HEK293 (cell line): ENCODE data around the gene TMEM185B.

Experiments used
- CTCF ChIA-PET: fragments of 350-600 bp; formaldehyde crosslinking; extraction: SDS; loops from one replicate; lab custom pipeline; 2021; ENCODE audit warnings: antibody characterized with exemption; lab: Yijun Ruan, JAX
- POLR2A ChIA-PET: fragments of 300-600 bp; formaldehyde crosslinking; extraction: SDS; loops from one replicate; lab custom pipeline; 2020; ENCODE audit warnings: antibody characterized with exemption, inconsistent platforms; lab: Yijun Ruan, JAX
- H3K27ac ChIP-seq: fragments of 200-500 bp; sonication (Bioruptor generic); 2 replicates; pipeline ENCODE4 v1.5.1; 2014; ENCODE audit warnings: low read depth, low read length, control low read depth, inconsistent platforms; ENCODE audit errors: extremely low read depth
- H3K36me3 ChIP-seq, 2 experiments: fragments of 200-500 bp in 1 of 2; sonication (Bioruptor generic) in 1 of 2; 1 replicate in 1 of 2; 2 replicates in 1 of 2; pipeline ENCODE4 v1.5.1; 2014 to 2017; ENCODE audit warnings: inconsistent platforms in 2 of 2, low read length in 2 of 2; ENCODE audit not compliant: control insufficient read depth in 2 of 2, insufficient read depth in 1 of 2
- H3K4me1 ChIP-seq: fragments of 200-500 bp; sonication (Bioruptor generic); 2 replicates; pipeline ENCODE4 v1.5.1; 2014; ENCODE audit warnings: mild to moderate bottlenecking, low read length, inconsistent platforms; ENCODE audit not compliant: control insufficient read depth, insufficient read depth
- H3K4me3 ChIP-seq: 2 replicates; pipeline ENCODE4 v1.5.1; 2011; ENCODE audit warnings: low read depth, mild to moderate bottlenecking, control low read depth, low read length, moderate library complexity
- H3K9me3 ChIP-seq: fragments of 200-500 bp; sonication (Bioruptor generic); 2 replicates; pipeline ENCODE4 v1.5.1; 2014; ENCODE audit warnings: low read depth, low read length, inconsistent platforms; ENCODE audit not compliant: control insufficient read depth, insufficient read depth
- GLI4 ChIP-seq: fragments of 450-650 bp; formaldehyde crosslinking; IDR thresholded peaks from 2 replicates; pipeline ENCODE4 v1.5.1; 2016; ENCODE audit warnings: missing biosample characterization, missing genetic modification characterization
- GLIS1 ChIP-seq: fragments of 450-650 bp; formaldehyde crosslinking; IDR thresholded peaks from 2 replicates; pipeline ENCODE4 v1.5.1; 2016; ENCODE audit warnings: missing biosample characterization, missing genetic modification characterization
- HOXD13 ChIP-seq: sonication (generic); formaldehyde crosslinking; IDR thresholded peaks from 2 replicates; pipeline ENCODE4 v1.8.0; 2022; ENCODE audit warnings: missing genetic modification reagents, borderline replicate concordance
- MEIS1 ChIP-seq: sonication (generic); formaldehyde crosslinking; IDR thresholded peaks from 2 replicates; pipeline ENCODE4 v1.8.1; 2022; ENCODE audit warnings: missing genetic modification reagents, mild to moderate bottlenecking, borderline replicate concordance
- MZF1 ChIP-seq: fragments of 450-650 bp; formaldehyde crosslinking; IDR thresholded peaks from 2 replicates; pipeline ENCODE4 v1.5.1; 2017; ENCODE audit warnings: missing biosample characterization, missing genetic modification characterization, borderline replicate concordance
- REPIN1 ChIP-seq: fragments of 450-650 bp; formaldehyde crosslinking; IDR thresholded peaks from 2 replicates; pipeline ENCODE4 v1.5.1; 2017; ENCODE audit warnings: missing biosample characterization, missing genetic modification characterization, low read depth
- ZBTB1 ChIP-seq: fragments of 450-650 bp; formaldehyde crosslinking; IDR thresholded peaks from 2 replicates; pipeline ENCODE4 v1.5.1; 2016; ENCODE audit warnings: missing biosample characterization, missing genetic modification characterization
- ZFHX2 ChIP-seq: fragments of 450-650 bp; formaldehyde crosslinking; conservative IDR thresholded peaks from 2 replicates; pipeline ENCODE4 v1.5.1; 2016; ENCODE audit warnings: missing biosample characterization, missing genetic modification characterization
- ZIC2 ChIP-seq: fragments of 450-650 bp; formaldehyde crosslinking; IDR thresholded peaks from 2 replicates; pipeline ENCODE4 v1.5.1; 2016; ENCODE audit warnings: missing biosample characterization, missing genetic modification characterization
- ZNF10 ChIP-seq: fragments of 450-650 bp; formaldehyde crosslinking; IDR thresholded peaks from 2 replicates; pipeline ENCODE4 v1.5.1; 2017; ENCODE audit warnings: missing biosample characterization, missing genetic modification characterization
- ZNF155 ChIP-seq: fragments of 450-650 bp; formaldehyde crosslinking; IDR thresholded peaks from 2 replicates; pipeline ENCODE4 v1.5.1; 2016; ENCODE audit warnings: missing biosample characterization, missing genetic modification characterization
- ZNF157 ChIP-seq: fragments of 450-650 bp; formaldehyde crosslinking; IDR thresholded peaks from 2 replicates; pipeline ENCODE4 v1.5.1; 2016; ENCODE audit warnings: missing biosample characterization, missing genetic modification characterization
- ZNF19 ChIP-seq: fragments of 450-650 bp; formaldehyde crosslinking; IDR thresholded peaks from 2 replicates; pipeline ENCODE4; 2016; ENCODE audit warnings: missing biosample characterization, missing genetic modification characterization, low read depth
- ZNF280C ChIP-seq: fragments of 450-650 bp; formaldehyde crosslinking; IDR thresholded peaks from 2 replicates; pipeline ENCODE4 v1.5.1; 2016; ENCODE audit warnings: missing biosample characterization, missing genetic modification characterization
- ZNF513 ChIP-seq: fragments of 450-650 bp; IDR thresholded peaks from 2 replicates; pipeline ENCODE4 v1.5.1; 2018; ENCODE audit warnings: missing biosample characterization, missing genetic modification characterization
- ZNF544 ChIP-seq: fragments of 450-650 bp; formaldehyde crosslinking; IDR thresholded peaks from 2 replicates; pipeline ENCODE4 v1.5.0; 2017; ENCODE audit warnings: missing biosample characterization, missing genetic modification characterization
- ZNF664 ChIP-seq: fragments of 450-650 bp; formaldehyde crosslinking; IDR thresholded peaks from 2 replicates; pipeline ENCODE4 v1.5.1; 2016; ENCODE audit warnings: missing biosample characterization, missing genetic modification characterization
- ZNF707 ChIP-seq: fragments of 450-650 bp; formaldehyde crosslinking; IDR thresholded peaks from 2 replicates; pipeline ENCODE4 v1.5.1; 2016; ENCODE audit warnings: missing biosample characterization, missing genetic modification characterization
- ZSCAN16 ChIP-seq: fragments of 450-650 bp; formaldehyde crosslinking; IDR thresholded peaks from 2 replicates; pipeline ENCODE4 v1.5.1; 2016; ENCODE audit warnings: missing biosample characterization, missing genetic modification characterization
- ZSCAN30 ChIP-seq: fragments of 450-650 bp; IDR thresholded peaks from 2 replicates; pipeline ENCODE4 v1.5.1; 2018; ENCODE audit warnings: missing biosample characterization, mild to moderate bottlenecking, missing genetic modification characterization, moderate library complexity
- TF ChIP-seq, protein P1 (sequence below): fragments of 450-650 bp; formaldehyde crosslinking; IDR thresholded peaks from 2 replicates; pipeline ENCODE4 v1.5.0; 2017; ENCODE audit warnings: missing biosample characterization, missing genetic modification characterization, borderline replicate concordance

Gene TMEM185B

GRCh38 chr2:120255986-120256650 lies 32.9 kb upstream of the TMEM185B start:
- Histone ChIP-seq H3K4me3 (no peak overlapping the region), H3K36me3 (no peaks in the 10 kb centered on the region), H3K27ac (no peak overlapping the region), H3K9me3 (no peaks in the 10 kb centered on the region), H3K4me1 (peaks cover 4% of the 10 kb centered on the region; the same call in 1 of the 2 replicates)
- ChIA-PET POLR2A (no interaction called here), CTCF (interaction anchor here (1.3 kb wide), 1 partner anchor 27 kb away, joined by 4 read pairs; no protein-coding TSS in a partner anchor)
- TF ChIP-seq MZF1 (tag by site-specific recombination) (peak; percentile 67; the same call in 1 of the 2 replicates), GLIS1 (peak; percentile 61), ZNF157 (tag by site-specific recombination) (no peak), ZIC2 (tag by site-specific recombination) (peak; percentile 52), ZFHX2 (tag by site-specific recombination) (no peak)

GRCh38 chr2:120255071-120255470 lies 31.9 kb upstream of the TMEM185B start:
- POLR2A ChIA-PET, result no interaction called here
- H3K4me1 ChIP-seq, result peaks cover 4% of the 10 kb centered on the region; the same call in 1 of the 2 replicates
- no peaks in the 10 kb centered on the region for H3K9me3 ChIP-seq
- no peak overlapping the region for H3K4me3 ChIP-seq
- no peak overlapping the region for H3K27ac ChIP-seq
- TF ChIP-seq ZBTB1 (tag by site-specific recombination) (no peak), ZSCAN16 (tag by site-specific recombination) (no peak), ZNF280C (tag by site-specific recombination) (no peak), MEIS1 (CRISPR knock-in tag) (no peak), GLI4 (tag by site-specific recombination) (no peak), ZNF513 (no peak), ZNF10 (no peak), REPIN1 (tag by site-specific recombination) (no peak), ZNF664 (tag by site-specific recombination) (no peak), ZNF19 (no peak), ZNF544 (no peak), ZNF155 (tag by site-specific recombination) (no peak), HOXD13 (CRISPR knock-in tag) (no peak), ZSCAN30 (no peak), ZNF707 (tag by site-specific recombination) (no peak)
- TF ChIP-seq, protein P1, sequence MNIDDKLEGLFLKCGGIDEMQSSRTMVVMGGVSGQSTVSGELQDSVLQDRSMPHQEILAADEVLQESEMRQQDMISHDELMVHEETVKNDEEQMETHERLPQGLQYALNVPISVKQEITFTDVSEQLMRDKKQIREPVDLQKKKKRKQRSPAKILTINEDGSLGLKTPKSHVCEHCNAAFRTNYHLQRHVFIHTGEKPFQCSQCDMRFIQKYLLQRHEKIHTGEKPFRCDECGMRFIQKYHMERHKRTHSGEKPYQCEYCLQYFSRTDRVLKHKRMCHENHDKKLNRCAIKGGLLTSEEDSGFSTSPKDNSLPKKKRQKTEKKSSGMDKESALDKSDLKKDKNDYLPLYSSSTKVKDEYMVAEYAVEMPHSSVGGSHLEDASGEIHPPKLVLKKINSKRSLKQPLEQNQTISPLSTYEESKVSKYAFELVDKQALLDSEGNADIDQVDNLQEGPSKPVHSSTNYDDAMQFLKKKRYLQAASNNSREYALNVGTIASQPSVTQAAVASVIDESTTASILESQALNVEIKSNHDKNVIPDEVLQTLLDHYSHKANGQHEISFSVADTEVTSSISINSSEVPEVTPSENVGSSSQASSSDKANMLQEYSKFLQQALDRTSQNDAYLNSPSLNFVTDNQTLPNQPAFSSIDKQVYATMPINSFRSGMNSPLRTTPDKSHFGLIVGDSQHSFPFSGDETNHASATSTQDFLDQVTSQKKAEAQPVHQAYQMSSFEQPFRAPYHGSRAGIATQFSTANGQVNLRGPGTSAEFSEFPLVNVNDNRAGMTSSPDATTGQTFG (tag by site-specific recombination), result no peak
- CTCF ChIA-PET, result interaction anchor here (0.8 kb wide), 1 partner anchor 421 kb away, joined by 3 read pairs; no protein-coding TSS in a partner anchor
- H3K36me3 ChIP-seq, result no peaks in the 10 kb centered on the region
